SH-SY5Y (cell line): ENCODE results near the gene KRTAP4-8.

Experiments used
- GATA2 ChIP-seq: IDR thresholded peaks from 2 replicates; pipeline ENCODE4 v1.6.1; 2011; ENCODE audit warnings: mild to moderate bottlenecking, low read depth, low read length
- GATA3 ChIP-seq: IDR thresholded peaks from 2 replicates; pipeline ENCODE4 v1.6.1; 2011; ENCODE audit warnings: low read depth, mild to moderate bottlenecking, low read length, moderate library complexity

GRCh38 chr17:41057547-41057946 is 40.4 kb downstream of the KRTAP4-8 start:
- TF ChIP-seq GATA2 (no peak), GATA3 (no peak)
